Left lung (tissue), 10 donors: Measurements from ENCODE around the gene STAMBP. TPM values are rescaled to one million over a fixed set of nuclear protein-coding genes. Genes with fewer than 3 reads are reported as not detected.

Source experiments
- ATAC-seq: fragments of 200-7000 bp; cut with Tn5 transposase; one replicate; pipeline ENCODE4 v1.9.1; 2020; ENCODE audit warnings: moderate library complexity
- DNase-seq, 4 donors: peaks; one replicate each; pipeline ENCODE4 v3.0.0-alpha.2; 2013 to 2020
- H3K27ac ChIP-seq, 2 donors: fragments of 200-600 bp; sonication (generic) in 1 of 2; one replicate each; pipeline versions ENCODE4 v1.5.0 to v1.8.0; 2020 to 2021
- H3K27me3 ChIP-seq, 2 donors: fragments of 200-600 bp; sonication (generic) in 1 of 2; one replicate each; pipeline versions ENCODE4 v1.5.0 to v1.8.0; 2020 to 2021
- H3K36me3 ChIP-seq, 2 donors: fragments of 200-600 bp; sonication (generic) in 1 of 2; one replicate each; pipeline versions ENCODE4 v1.5.0 to v1.8.0; 2020 to 2021
- H3K4me1 ChIP-seq, 2 donors: fragments of 200-600 bp; one replicate each; pipeline ENCODE4 v1.8.0; 2021
- H3K4me3 ChIP-seq, 2 donors: fragments of 200-600 bp; sonication (generic) in 1 of 2; one replicate each; pipeline versions ENCODE4 v1.5.0 to v1.8.0; 2020 to 2021; ENCODE audit warnings: mild to moderate bottlenecking in 1 of 2
- H3K9me3 ChIP-seq, 2 donors: fragments of 200-600 bp; sonication (generic) in 1 of 2; one replicate each; pipeline versions ENCODE4 v1.5.0 to v1.8.0; 2020 to 2021
- CTCF ChIP-seq, 2 donors: fragments of 200-600 bp; sonication (generic) in 1 of 2; IDR thresholded peaks; one replicate each; pipeline versions ENCODE4 v1.5.0 to v1.8.0; 2021; ENCODE audit warnings: antibody characterized with exemption in 2 of 2
- intact Hi-C, 2 donors: fragments of 100-400 bp; cut with DNase I; formaldehyde crosslinking; loops; one replicate each; pipeline versions ENCODE4 v1.11.2 to v1.14.2; 2022
- polyA plus RNA-seq, 6 donors: library from polyadenylated mRNA; unstranded; fragments of 120-200 nt; gene quantifications; one replicate each; pipeline ENCODE4 v1.2.1, GENCODE V29; 2013; ENCODE audit not compliant: insufficient read length in 6 of 6
- total RNA-seq, 2 donors: library from RNA; stranded (reverse); fragmentation: NEBNext Ultra II Directional; extraction: Animal tissue kit (Norgen Biotek cat#: 25700); gene quantifications; one replicate each; pipeline ENCODE4 v1.2.1, GENCODE V29; 2021
- donor health status: DM: no; HTN: yes; CAD: no.
- donor health status: DM: no; HTN: no; CAD: no.

STAMBP gene
- total and polyA plus RNA-seq, 8 donors = 32.6 to 57.0 (median 51.1) TPM

DNA sequence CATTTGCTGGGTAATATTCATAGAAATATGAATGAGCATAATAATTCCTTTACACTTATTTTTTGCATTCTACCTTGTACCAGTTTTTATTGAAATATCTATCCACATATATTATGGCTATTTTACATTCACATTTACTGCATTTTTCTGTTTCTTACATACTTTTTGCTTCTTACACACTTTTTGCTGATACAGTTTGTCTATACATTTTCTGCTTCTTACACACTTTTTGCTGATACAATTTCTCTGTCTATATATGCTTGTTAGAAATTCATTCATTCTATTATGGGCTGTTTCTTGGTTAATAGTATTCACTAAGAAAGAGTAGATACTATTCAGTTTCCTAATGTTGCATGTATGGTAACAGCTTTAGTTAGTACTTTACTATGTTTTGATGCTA is 16.9 kb upstream of the STAMBP start:
- intact Hi-C loops = no loop called here

DNA sequence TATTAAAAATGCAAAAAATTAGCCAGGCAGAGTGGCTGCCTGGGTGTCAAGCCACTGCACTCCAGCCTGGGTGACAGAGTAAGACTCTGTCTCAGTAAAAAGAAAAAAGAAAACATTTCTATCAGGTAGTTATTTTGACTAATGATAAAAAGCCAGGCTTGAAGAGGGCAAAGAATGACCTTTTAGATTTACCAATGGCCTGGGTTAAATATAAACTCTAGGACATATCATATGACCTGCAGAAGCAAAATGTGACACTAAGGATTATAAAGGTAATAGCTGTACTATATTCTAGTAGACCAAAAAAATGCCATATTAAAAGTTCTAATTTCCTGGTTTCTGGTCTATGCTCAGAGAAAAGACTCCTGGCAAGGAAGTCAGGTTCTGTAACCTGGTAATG is 16.1 kb upstream of the STAMBP start:
- intact Hi-C loops = no loop called here

More for the DNA sequence above, 16.9 kb upstream of the STAMBP start:
- ATAC-seq (no peak), DNase-seq (no peak)
- H3K4me3 ChIP-seq = no peak overlapping the region
- H3K9me3 ChIP-seq = no peaks in the 10 kb centered on the region
- H3K36me3 ChIP-seq = no peaks in the 10 kb centered on the region
- no peak overlapping the region for H3K27ac ChIP-seq
- TF ChIP-seq CTCF (IDR thresholded peaks at IDR 0.05) = no peak
- H3K27me3 ChIP-seq = no peaks in the 10 kb centered on the region
- no peaks in the 10 kb centered on the region for H3K4me1 ChIP-seq

GRCh38 chr2:73818296-73818695 is 10.5 kb upstream of the STAMBP start:
- no peak for DNase-seq
- H3K4me1 ChIP-seq = no peaks in the 10 kb centered on the region
- ATAC-seq = no peak
- TF ChIP-seq CTCF (IDR thresholded peaks at IDR 0.05) = no peak
- H3K4me3 ChIP-seq = no peak overlapping the region
- H3K36me3 ChIP-seq = no peaks in the 10 kb centered on the region
- peaks cover 0 to 7% of the 10 kb centered on the region in 2 donors for H3K27me3 ChIP-seq
- intact Hi-C loops = no loop called here
- H3K9me3 ChIP-seq = no peaks in the 10 kb centered on the region
- H3K27ac ChIP-seq = no peak overlapping the region

More for the DNA sequence above, 16.1 kb upstream of the STAMBP start:
- Histone ChIP-seq H3K4me3 (no peak overlapping the region), H3K9me3 (no peaks in the 10 kb centered on the region), H3K27ac (no peak overlapping the region), H3K36me3 (no peaks in the 10 kb centered on the region), H3K4me1 (no peaks in the 10 kb centered on the region), H3K27me3 (no peaks in the 10 kb centered on the region)
- no peak for TF ChIP-seq CTCF (IDR thresholded peaks at IDR 0.05)
- no peak for ATAC-seq
- no peak for DNase-seq

GRCh38 chr2:73821227-73821626 is 7.5 kb upstream of the STAMBP start:
- H3K27ac ChIP-seq = no peak overlapping the region
- H3K4me3 ChIP-seq = no peak overlapping the region
- H3K9me3 ChIP-seq = no peaks in the 10 kb centered on the region
- DNase-seq (no peak), ATAC-seq (no peak)
- H3K4me1 ChIP-seq = no peaks in the 10 kb centered on the region
- no peak for TF ChIP-seq CTCF (IDR thresholded peaks at IDR 0.05)
- peaks cover 0 to 7% of the 10 kb centered on the region in 2 donors for H3K27me3 ChIP-seq
- intact Hi-C loops = no loop called here
- H3K36me3 ChIP-seq = no peaks in the 10 kb centered on the region

DNA sequence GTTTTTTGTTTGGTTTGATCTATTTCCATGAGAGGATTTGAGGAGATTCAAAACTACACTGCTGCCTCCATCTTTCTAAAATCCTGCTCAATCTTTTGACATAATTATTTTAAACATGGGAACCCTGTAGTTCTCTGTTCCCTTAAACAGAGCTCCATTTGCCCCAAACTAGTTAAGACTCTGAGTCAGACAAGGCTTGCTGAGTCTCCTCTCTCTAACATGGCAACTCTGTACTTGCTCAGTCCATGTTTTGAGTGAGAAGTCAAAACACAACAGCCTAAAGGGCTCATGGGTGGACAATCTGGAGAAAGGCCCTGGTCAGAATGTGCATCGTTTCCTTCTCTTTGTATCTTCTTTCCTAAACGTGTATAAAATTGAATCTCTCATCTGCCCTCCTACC is 7.1 kb upstream of the STAMBP start:
- no peak overlapping the region for H3K27ac ChIP-seq
- H3K9me3 ChIP-seq = no peaks in the 10 kb centered on the region
- DNase-seq (no peak), ATAC-seq (no peak)
- intact Hi-C loops = no loop called here
- no peak overlapping the region for H3K4me3 ChIP-seq
- H3K4me1 ChIP-seq = no peaks in the 10 kb centered on the region
- TF ChIP-seq CTCF (IDR thresholded peaks at IDR 0.05) = no peak
- peaks cover 0 to 7% of the 10 kb centered on the region in 2 donors for H3K27me3 ChIP-seq
- no peaks in the 10 kb centered on the region for H3K36me3 ChIP-seq
